H9 (cell line): Measurements from ENCODE around the gene SNRPA1. TPM values are rescaled to one million over a fixed set of nuclear protein-coding genes. Genes with fewer than 3 reads are reported as not detected.

Experiments
- DNase-seq: peaks from one replicate; pipeline ENCODE4 v3.0.0-alpha.2; 2017
- H2AFZ ChIP-seq: one replicate; pipeline ENCODE4 v1.6.1; 2013; ENCODE audit warnings: mild to moderate bottlenecking, low read length, control low read depth, moderate library complexity
- H2AK5ac ChIP-seq: 2 replicates; pipeline ENCODE4 v1.6.1; 2013; ENCODE audit warnings: low read length, control low read depth, mixed read lengths; ENCODE audit not compliant: insufficient read length
- H2BK120ac ChIP-seq: one replicate; pipeline ENCODE4 v1.6.1; 2013; ENCODE audit warnings: low read depth, mild to moderate bottlenecking, low read length, control low read depth, inconsistent platforms; ENCODE audit not compliant: poor library complexity, severe bottlenecking
- H2BK12ac ChIP-seq: 2 replicates; pipeline ENCODE4 v1.6.1; 2013; ENCODE audit warnings: low read length, control low read depth, mixed read lengths, low read depth; ENCODE audit not compliant: insufficient read length
- H2BK15ac ChIP-seq: 2 replicates; pipeline ENCODE4 v1.6.1; 2013; ENCODE audit warnings: low read depth, low read length, control low read depth
- H2BK20ac ChIP-seq: one replicate; pipeline ENCODE4 v1.6.1; 2013; ENCODE audit warnings: low read depth, mild to moderate bottlenecking, low read length, control low read depth, inconsistent platforms; ENCODE audit not compliant: poor library complexity, severe bottlenecking
- H2BK5ac ChIP-seq: 2 replicates; pipeline ENCODE4 v1.6.1; 2013; ENCODE audit warnings: low read length, control low read depth, mixed read lengths; ENCODE audit not compliant: insufficient read length
- H3K14ac ChIP-seq: 2 replicates; pipeline ENCODE4 v1.6.1; 2013; ENCODE audit warnings: low read length, control low read depth; ENCODE audit not compliant: insufficient read depth
- H3K18ac ChIP-seq: 2 replicates; pipeline ENCODE4 v1.6.1; 2013; ENCODE audit warnings: low read depth, mild to moderate bottlenecking, mixed read lengths, low read length, control low read depth; ENCODE audit not compliant: insufficient read length
- H3K23ac ChIP-seq: 2 replicates; pipeline ENCODE4 v1.6.1; 2013; ENCODE audit warnings: low read length, control low read depth, mixed read lengths, low read depth; ENCODE audit not compliant: insufficient read length
- H3K23me2 ChIP-seq: 2 replicates; pipeline ENCODE4 v1.6.1; 2013; ENCODE audit warnings: low read depth, mild to moderate bottlenecking, mixed read lengths, low read length, control low read depth; ENCODE audit not compliant: insufficient read length, poor library complexity, severe bottlenecking
- H3K27ac ChIP-seq: 2 replicates; pipeline ENCODE4 v1.5.1; 2013; ENCODE audit warnings: low read length, control low read depth, mixed read lengths, low read depth; ENCODE audit not compliant: insufficient read length
- H3K27me3 ChIP-seq: 2 replicates; pipeline ENCODE4 v1.6.1; 2013; ENCODE audit warnings: low read length, control low read depth, inconsistent platforms; ENCODE audit not compliant: insufficient read depth
- H3K4ac ChIP-seq: 2 replicates; pipeline ENCODE4 v1.6.1; 2013; ENCODE audit warnings: low read depth, mild to moderate bottlenecking, control low read depth, inconsistent platforms, low read length, moderate library complexity
- H3K4me1 ChIP-seq: 2 replicates; pipeline ENCODE4 v1.6.1; 2013; ENCODE audit warnings: low read length, control low read depth, inconsistent platforms; ENCODE audit not compliant: insufficient read depth
- H3K4me2 ChIP-seq: 2 replicates; pipeline ENCODE4 v1.6.1; 2013; ENCODE audit warnings: low read length, control low read depth, mixed read lengths; ENCODE audit not compliant: insufficient read length, insufficient read depth
- H3K56ac ChIP-seq: 2 replicates; pipeline ENCODE4 v1.6.1; 2013; ENCODE audit warnings: low read depth, mild to moderate bottlenecking, mixed read lengths, low read length, control low read depth; ENCODE audit not compliant: insufficient read length
- H3K79me1 ChIP-seq: 2 replicates; pipeline ENCODE4 v1.6.1; 2013; ENCODE audit warnings: low read depth, mild to moderate bottlenecking, moderate library complexity, low read length, control low read depth, inconsistent platforms; ENCODE audit not compliant: insufficient read depth, poor library complexity, severe bottlenecking
- H3K79me2 ChIP-seq: 2 replicates; pipeline ENCODE4 v1.6.1; 2013; ENCODE audit warnings: low read length, control low read depth, inconsistent platforms; ENCODE audit not compliant: insufficient read depth
- H3K9ac ChIP-seq: 2 replicates; pipeline ENCODE4 v1.6.1; 2013; ENCODE audit warnings: low read length, control low read depth, mixed read lengths; ENCODE audit not compliant: insufficient read length; ENCODE audit errors: extremely low read depth
- H3K9me3 ChIP-seq: one replicate; pipeline ENCODE4 v1.6.1; 2013; ENCODE audit warnings: low read depth, low read length, inconsistent platforms; ENCODE audit not compliant: control insufficient read depth
- H3T11ph ChIP-seq: one replicate; pipeline ENCODE4 v1.6.1; 2013; ENCODE audit warnings: mild to moderate bottlenecking, low read length, control low read depth, inconsistent platforms
- H4K20me1 ChIP-seq: one replicate; pipeline ENCODE4 v1.6.1; 2013; ENCODE audit not compliant: control insufficient read depth, insufficient read length, insufficient read depth
- H4K5ac ChIP-seq: 2 replicates; pipeline ENCODE4 v1.6.1; 2013; ENCODE audit warnings: low read depth, mild to moderate bottlenecking, mixed read lengths, low read length, control low read depth; ENCODE audit not compliant: insufficient read length
- H4K8ac ChIP-seq: replicated peaks from 2 replicates; pipeline ENCODE4 v1.6.1; 2013; ENCODE audit warnings: low read length, control low read depth, mixed read lengths, low read depth; ENCODE audit not compliant: insufficient read length
- H4K91ac ChIP-seq: 2 replicates; pipeline ENCODE4 v1.6.1; 2013; ENCODE audit warnings: low read depth, mild to moderate bottlenecking, moderate library complexity, mixed read lengths, low read length, control low read depth; ENCODE audit not compliant: insufficient read length
- H3K27ac Mint-ChIP-seq, 3 experiments: 2 replicates in 2 of 3; 3 replicates in 1 of 3; pipeline ENCODE4 v1.8.0; 2020 to 2021; ENCODE audit warnings: mixed read lengths in 3 of 3, mild to moderate bottlenecking in 1 of 3, moderate library complexity in 1 of 3
- H3K27me3 Mint-ChIP-seq: 2 replicates; pipeline ENCODE4 v1.8.0; 2021; ENCODE audit warnings: low read depth, mild to moderate bottlenecking, moderate library complexity, mixed read lengths
- H3K36me3 Mint-ChIP-seq, 3 experiments: 2 replicates in 2 of 3; 3 replicates in 1 of 3; pipeline ENCODE4 v1.8.0; 2020 to 2021; ENCODE audit warnings: low read depth in 3 of 3, mixed read lengths in 3 of 3; ENCODE audit not compliant: insufficient read depth in 1 of 3
- H3K4me1 Mint-ChIP-seq, 2 experiments: 2 replicates each; pipeline ENCODE4 v1.8.0; 2020; ENCODE audit warnings: mixed read lengths in 2 of 2
- H3K4me3 Mint-ChIP-seq, 2 experiments: 2 replicates in 1 of 2; 3 replicates in 1 of 2; pipeline ENCODE4 v1.8.0; 2020 to 2021; ENCODE audit warnings: mild to moderate bottlenecking in 2 of 2, mixed read lengths in 2 of 2, moderate library complexity in 1 of 2
- H3K9me3 Mint-ChIP-seq, 2 experiments: 2 replicates in 1 of 2; 3 replicates in 1 of 2; pipeline ENCODE4 v1.8.0; 2020; ENCODE audit warnings: mild to moderate bottlenecking in 2 of 2, mixed read lengths in 2 of 2, moderate library complexity in 1 of 2
- CTCF ChIP-seq: fragments of 200-600 bp; sonication (generic); conservative IDR thresholded peaks from 3 replicates; pipeline ENCODE4 v1.8.0; 2021; ENCODE audit warnings: antibody characterized with exemption, mild to moderate bottlenecking
- WGBS: extraction: QIAGEN DNeasy Blood & Tissue Kit; methylation state at CpG from one replicate; pipeline ENCODE4 v1.1.7; 2013; ENCODE audit warnings: missing lambda C conversion rate, low lambda C conversion rate, mixed read lengths; ENCODE audit not compliant: insufficient read length; ENCODE audit errors: extremely low coverage; 5-methylcytosine and 5-hydroxymethylcytosine counted together
- total RNA-seq: library from RNA; stranded (reverse); gene quantifications from 2 replicates; pipeline ENCODE4 v1.2.1, GENCODE V29; 2021

The SNRPA1 gene
- total RNA-seq, 1 experiment from 2014 or later: 145 TPM

- no peak overlapping the region for H4K5ac ChIP-seq
- no peaks in the 10 kb centered on the region for H3K4me1 ChIP-seq
- no peak overlapping the region for H2BK120ac ChIP-seq
- Mint-ChIP-seq H3K27ac (no peak overlapping the region), H3K9me3 (no peaks in the 10 kb centered on the region), H3K4me1 (peaks cover 18 to 23% of the 10 kb centered on the region in 2 experiments), H3K4me3 (no peak overlapping the region), H3K36me3 (peaks cover 34 to 43% (median 40%) of the 10 kb centered on the region in 3 experiments), H3K27me3 (no peaks in the 10 kb centered on the region)
- H4K20me1 ChIP-seq: no peaks in the 10 kb centered on the region
- H3K79me1 ChIP-seq: no peaks in the 10 kb centered on the region
- no peak overlapping the region for H4K91ac ChIP-seq
- H2BK15ac ChIP-seq: no peak overlapping the region
- no peak overlapping the region for H2AFZ ChIP-seq
- H3K27ac ChIP-seq: no peak overlapping the region
- no peak for TF ChIP-seq CTCF
- H4K8ac ChIP-seq: no peak overlapping the region
- H3K23ac ChIP-seq: no peak overlapping the region
- H3T11ph ChIP-seq: no peak overlapping the region
- H3K4ac ChIP-seq: no peak overlapping the region
- H2BK12ac ChIP-seq: no peak overlapping the region
- no peaks in the 10 kb centered on the region for H3K23me2 ChIP-seq
- H3K56ac ChIP-seq: no peak overlapping the region
- H3K18ac ChIP-seq: no peak overlapping the region
- H2AK5ac ChIP-seq: no peak overlapping the region
- H3K14ac ChIP-seq: no peak overlapping the region; the same call in 1 of the 2 replicates
- H3K27me3 ChIP-seq: no peaks in the 10 kb centered on the region
- H3K79me2 ChIP-seq: peaks cover 61% of the 10 kb centered on the region; the same call in 1 of the 2 replicates
- WGBS: no CpG with 5 or more reads among the region's 5 CpGs
- no peak for DNase-seq
- no peak overlapping the region for H2BK5ac ChIP-seq
- H2BK20ac ChIP-seq: no peak overlapping the region
- H3K9ac ChIP-seq: no peak overlapping the region
- no peaks in the 10 kb centered on the region for H3K9me3 ChIP-seq
- H3K4me2 ChIP-seq: no peak overlapping the region
Observed at GRCh38 chr15:101232677-101233076, 62.4 kb downstream of the SNRPA1 start.

Other genes starting within 250 kb of the SNRPA1 start
- 68.3 and 68.9 TPM in 2 replicates for gene CHSY1, start 43.2 kb downstream of the SNRPA1 start, total RNA-seq
- gene SELENOS, start 17.8 kb downstream of the SNRPA1 start, total RNA-seq: 57.7 and 65.1 TPM in 2 replicates
- gene PCSK6, start 194.5 kb upstream of the SNRPA1 start, total RNA-seq: 3.4 and 4.0 TPM in 2 replicates